Neural cell (in vitro differentiated cells): ENCODE measurements around the gene CCN5. TPM values are rescaled to one million over a fixed set of nuclear protein-coding genes. Genes with fewer than 3 reads are reported as not detected.

Experiments used
- H2AFZ ChIP-seq: fragments of 200-600, 300-800 bp; sonication (generic), shearing (Covaris generic); 2 replicates; pipeline ENCODE4 v1.6.0; 2014; ENCODE audit warnings: low read depth, mild to moderate bottlenecking, antibody characterized with exemption, low read length, moderate library complexity
- H3F3A ChIP-seq: fragments of 200-600 bp; shearing (Covaris generic); 2 replicates; pipeline ENCODE4 v1.6.1; 2016; ENCODE audit warnings: mild to moderate bottlenecking, moderate library complexity, mixed read lengths, antibody characterized with exemption, low read length; ENCODE audit not compliant: insufficient read depth, poor library complexity, severe bottlenecking
- H3K27ac ChIP-seq: fragments of 200-600, 300-800 bp; sonication (generic), shearing (Covaris generic); 2 replicates; pipeline ENCODE4 v1.5.1; 2014; ENCODE audit warnings: mild to moderate bottlenecking, low read length, moderate library complexity
- H3K27me3 ChIP-seq: fragments of 300-800, 200-600 bp; sonication (generic), shearing (Covaris generic); 2 replicates; pipeline ENCODE4 v1.6.0; 2014; ENCODE audit warnings: mild to moderate bottlenecking, low read depth, low read length, moderate library complexity; ENCODE audit not compliant: insufficient read depth
- H3K36me3 ChIP-seq: fragments of 300-800, 200-600 bp; sonication (generic), shearing (Covaris generic); 2 replicates; pipeline ENCODE4 v1.5.1; 2014; ENCODE audit warnings: mild to moderate bottlenecking, antibody characterized with exemption, low read length, moderate library complexity; ENCODE audit not compliant: insufficient read depth
- H3K4me2 ChIP-seq: fragments of 300-800, 200-600 bp; sonication (generic), shearing (Covaris generic); 2 replicates; pipeline ENCODE4 v1.6.0; 2014; ENCODE audit warnings: mild to moderate bottlenecking, low read length
- H3K4me3 ChIP-seq: fragments of 300-800, 200-600 bp; sonication (generic), shearing (Covaris generic); 2 replicates; pipeline ENCODE4 v1.5.1; 2014; ENCODE audit warnings: mild to moderate bottlenecking, low read length, moderate library complexity
- H3K79me2 ChIP-seq: fragments of 200-600 bp; shearing (Covaris generic); replicated peaks from 2 replicates; pipeline ENCODE4 v1.6.0; 2014; ENCODE audit warnings: mild to moderate bottlenecking, low read length, moderate library complexity; ENCODE audit not compliant: insufficient read depth
- H3K9ac ChIP-seq: fragments of 300-800, 200-600 bp; sonication (generic), shearing (Covaris generic); 2 replicates; pipeline ENCODE4 v1.6.1; 2016; ENCODE audit warnings: mild to moderate bottlenecking, low read length, mixed read lengths
- H3K9me2 ChIP-seq: fragments of 200-600 bp; shearing (Covaris generic); 2 replicates; pipeline ENCODE4 v1.6.1; 2016; ENCODE audit warnings: mild to moderate bottlenecking, low read length, mixed read lengths; ENCODE audit not compliant: insufficient read depth
- H3K9me3 ChIP-seq: fragments of 200-600, 300-800 bp; sonication (generic), shearing (Covaris generic); 2 replicates; pipeline ENCODE4 v1.6.1; 2016; ENCODE audit warnings: mild to moderate bottlenecking, mixed run types, low read length, moderate library complexity, mixed read lengths
- H4K20me1 ChIP-seq: fragments of 200-600 bp; shearing (Covaris generic); 2 replicates; pipeline ENCODE4 v1.6.1; 2016; ENCODE audit warnings: mild to moderate bottlenecking, mixed run types; ENCODE audit not compliant: insufficient read depth
- CTCF ChIP-seq: fragments of 450-650 bp; IDR thresholded peaks from 2 replicates; pipeline ENCODE4 v1.5.1; 2014; ENCODE audit warnings: antibody characterized with exemption, mild to moderate bottlenecking, moderate library complexity; ENCODE audit not compliant: poor library complexity, severe bottlenecking
- EP300 ChIP-seq: fragments of 450-650 bp; conservative IDR thresholded peaks from 2 replicates; pipeline ENCODE4 v1.6.1; 2014; ENCODE audit warnings: antibody characterized with exemption, mild to moderate bottlenecking, moderate library complexity; ENCODE audit not compliant: poor library complexity, severe bottlenecking
- EZH2 ChIP-seq: fragments of 200-600, 300-800 bp; shearing (Covaris generic), sonication (generic); IDR thresholded peaks from 2 replicates; pipeline ENCODE4 v1.6.1; 2014; ENCODE audit warnings: antibody characterized with exemption, low read length, borderline replicate concordance, mild to moderate bottlenecking; ENCODE audit not compliant: insufficient read depth, poor library complexity, severe bottlenecking
- MXI1 ChIP-seq: fragments of 450-650 bp; conservative IDR thresholded peaks from 2 replicates; pipeline ENCODE4 v1.6.1; 2014; ENCODE audit warnings: antibody characterized with exemption, mild to moderate bottlenecking; ENCODE audit not compliant: poor library complexity, severe bottlenecking
- POLR2AphosphoS5 ChIP-seq: IDR thresholded peaks from 2 replicates; pipeline ENCODE4 v1.6.1; 2012
- RAD21 ChIP-seq: fragments of 450-650 bp; conservative IDR thresholded peaks from 2 replicates; pipeline ENCODE4 v1.6.1; 2014; ENCODE audit warnings: antibody characterized with exemption, mild to moderate bottlenecking, moderate library complexity
- SMC3 ChIP-seq: fragments of 450-650 bp; conservative IDR thresholded peaks from 2 replicates; pipeline ENCODE4 v1.6.1; 2014; ENCODE audit warnings: antibody characterized with exemption, mild to moderate bottlenecking, moderate library complexity; ENCODE audit not compliant: poor library complexity
- TAF1 ChIP-seq: IDR thresholded peaks from 2 replicates; pipeline ENCODE4 v1.6.1; 2012; ENCODE audit warnings: low read depth
- polyA plus RNA-seq: library from polyadenylated mRNA; depleted of rRNA; stranded (reverse); fragments of >200 nt; gene quantifications from 2 replicates; pipeline ENCODE4 v1.2.3, GENCODE V29; 2014
- TF ChIP-seq, protein P1 (sequence below): IDR thresholded peaks from 2 replicates; pipeline ENCODE4 v1.6.1; 2012; ENCODE audit warnings: borderline replicate concordance

The CCN5 gene
- polyA plus RNA-seq, 1 donor from 2014 or later = not detected

DNA sequence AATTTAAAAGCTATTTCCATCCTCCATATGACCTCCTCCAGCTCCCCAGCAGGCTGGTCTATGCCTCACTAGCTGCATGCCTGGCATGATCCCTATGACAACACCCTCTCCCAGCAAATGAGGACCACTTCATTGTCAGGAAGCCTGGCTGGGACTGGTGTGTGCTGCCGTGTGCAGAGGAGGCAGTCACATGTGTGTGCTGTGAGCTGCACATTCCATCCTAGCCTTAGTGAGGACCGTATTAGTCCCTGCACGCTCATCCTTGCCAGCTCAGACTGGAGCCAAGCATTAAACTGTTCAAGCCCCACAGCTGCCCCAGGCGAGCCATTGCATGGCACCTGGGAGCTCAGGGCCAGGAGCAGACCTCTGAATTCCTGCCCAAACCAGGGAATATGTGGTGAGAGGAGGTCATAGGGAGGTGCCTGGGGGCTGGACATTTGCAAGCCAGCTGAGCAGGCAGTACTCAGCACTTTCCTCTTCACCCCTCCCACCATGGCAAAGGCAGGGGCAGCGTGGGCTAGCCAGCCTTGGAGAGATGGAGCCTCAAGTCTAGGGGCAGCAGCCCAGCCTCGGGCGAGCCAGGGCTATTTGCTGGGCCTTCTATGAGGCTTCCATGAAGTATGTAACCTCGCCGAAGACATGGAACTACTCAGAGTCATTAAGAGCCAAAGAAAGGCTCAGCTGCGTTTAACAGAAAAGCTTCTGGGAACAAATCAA, 8.7 kb upstream of the CCN5 start:
- H3K27me3 ChIP-seq = no peaks in the 10 kb centered on the region
- no peaks in the 10 kb centered on the region for H3K36me3 ChIP-seq
- H3K9me2 ChIP-seq = no peaks in the 10 kb centered on the region
- H3K4me2 ChIP-seq = no peak overlapping the region
- H3K27ac ChIP-seq = no peak overlapping the region
- H4K20me1 ChIP-seq = no peaks in the 10 kb centered on the region
- no peaks in the 10 kb centered on the region for H3K79me2 ChIP-seq
- no peak overlapping the region for H3K9ac ChIP-seq
- no peak overlapping the region for H3K4me3 ChIP-seq
- no peaks in the 10 kb centered on the region for H3F3A ChIP-seq
- TF ChIP-seq CTCF (no peak), MXI1 (no peak), POLR2AphosphoS5 (no peak), SMC3 (no peak), EZH2 (no peak), TAF1 (no peak), EP300 (no peak), RAD21 (no peak)
- TF ChIP-seq, protein P1, sequence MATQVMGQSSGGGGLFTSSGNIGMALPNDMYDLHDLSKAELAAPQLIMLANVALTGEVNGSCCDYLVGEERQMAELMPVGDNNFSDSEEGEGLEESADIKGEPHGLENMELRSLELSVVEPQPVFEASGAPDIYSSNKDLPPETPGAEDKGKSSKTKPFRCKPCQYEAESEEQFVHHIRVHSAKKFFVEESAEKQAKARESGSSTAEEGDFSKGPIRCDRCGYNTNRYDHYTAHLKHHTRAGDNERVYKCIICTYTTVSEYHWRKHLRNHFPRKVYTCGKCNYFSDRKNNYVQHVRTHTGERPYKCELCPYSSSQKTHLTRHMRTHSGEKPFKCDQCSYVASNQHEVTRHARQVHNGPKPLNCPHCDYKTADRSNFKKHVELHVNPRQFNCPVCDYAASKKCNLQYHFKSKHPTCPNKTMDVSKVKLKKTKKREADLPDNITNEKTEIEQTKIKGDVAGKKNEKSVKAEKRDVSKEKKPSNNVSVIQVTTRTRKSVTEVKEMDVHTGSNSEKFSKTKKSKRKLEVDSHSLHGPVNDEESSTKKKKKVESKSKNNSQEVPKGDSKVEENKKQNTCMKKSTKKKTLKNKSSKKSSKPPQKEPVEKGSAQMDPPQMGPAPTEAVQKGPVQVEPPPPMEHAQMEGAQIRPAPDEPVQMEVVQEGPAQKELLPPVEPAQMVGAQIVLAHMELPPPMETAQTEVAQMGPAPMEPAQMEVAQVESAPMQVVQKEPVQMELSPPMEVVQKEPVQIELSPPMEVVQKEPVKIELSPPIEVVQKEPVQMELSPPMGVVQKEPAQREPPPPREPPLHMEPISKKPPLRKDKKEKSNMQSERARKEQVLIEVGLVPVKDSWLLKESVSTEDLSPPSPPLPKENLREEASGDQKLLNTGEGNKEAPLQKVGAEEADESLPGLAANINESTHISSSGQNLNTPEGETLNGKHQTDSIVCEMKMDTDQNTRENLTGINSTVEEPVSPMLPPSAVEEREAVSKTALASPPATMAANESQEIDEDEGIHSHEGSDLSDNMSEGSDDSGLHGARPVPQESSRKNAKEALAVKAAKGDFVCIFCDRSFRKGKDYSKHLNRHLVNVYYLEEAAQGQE = no peak
- H3K9me3 ChIP-seq = no peaks in the 10 kb centered on the region
- H2AFZ ChIP-seq = no peak overlapping the region

DNA sequence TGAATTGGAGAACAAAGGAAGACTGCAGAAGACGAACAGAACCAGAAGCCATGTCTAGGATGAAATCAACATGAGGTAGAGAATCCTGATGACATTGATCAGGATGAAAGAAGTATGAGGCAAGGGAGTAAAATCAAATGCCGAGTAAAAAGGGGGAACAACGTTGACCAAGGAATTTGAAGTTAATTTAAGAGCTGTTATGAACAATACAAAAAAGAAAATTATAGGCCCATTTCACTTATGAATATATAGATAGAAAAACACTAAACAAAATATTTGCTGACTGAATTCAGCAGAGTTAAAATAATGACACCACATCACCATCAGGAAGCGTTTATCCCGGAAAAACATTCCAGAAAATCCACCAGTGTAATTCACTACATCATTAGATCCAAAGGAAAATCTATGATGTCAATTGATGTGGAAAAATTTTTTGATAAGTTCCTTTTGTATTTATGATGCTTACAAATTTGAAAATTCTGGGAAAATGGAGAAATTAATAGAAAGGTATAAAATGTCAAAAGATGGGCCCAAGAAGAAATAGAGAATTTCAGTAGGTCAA, 8.1 kb upstream of the CCN5 start:
- no peak for TF ChIP-seq MXI1
- TF ChIP-seq, protein P1 = no peak
- no peak for TF ChIP-seq POLR2AphosphoS5
- TF ChIP-seq RAD21 = no peak
- TF ChIP-seq EZH2 = no peak
- no peak for TF ChIP-seq EP300

More for the DNA sequence above, 8.1 kb upstream of the CCN5 start:
- no peaks in the 10 kb centered on the region for H3K79me2 ChIP-seq
- no peaks in the 10 kb centered on the region for H3F3A ChIP-seq
- no peaks in the 10 kb centered on the region for H3K36me3 ChIP-seq
- H3K9ac ChIP-seq = no peak overlapping the region
- no peak overlapping the region for H3K4me2 ChIP-seq
- no peak overlapping the region for H3K4me3 ChIP-seq
- H3K27me3 ChIP-seq = no peaks in the 10 kb centered on the region
- no peak overlapping the region for H2AFZ ChIP-seq
- no peaks in the 10 kb centered on the region for H3K9me3 ChIP-seq
- no peaks in the 10 kb centered on the region for H4K20me1 ChIP-seq
- H3K27ac ChIP-seq = no peak overlapping the region
- H3K9me2 ChIP-seq = no peaks in the 10 kb centered on the region
